Stomach (tissue), 9 donors: ENCODE data around the gene BDH1. TPM values are rescaled to one million over a fixed set of nuclear protein-coding genes. Genes with fewer than 3 reads are reported as not detected.

Source experiments
- DNase-seq, 2 donors: peaks; one replicate each; pipeline versions ENCODE4 v3.0.0 to v3.0.0-alpha.2; 2013 to 2019
- H3K27ac ChIP-seq, 5 donors: fragments of 200-600 bp in 4 of 5; sonication (generic) in 4 of 5; one replicate each; pipeline ENCODE4 v1.5.1; 2013 to 2019; ENCODE audit warnings: mild to moderate bottlenecking in 1 of 5, moderate library complexity in 1 of 5
- H3K27me3 ChIP-seq, 3 donors: fragments of 200-600 bp; sonication (generic); one replicate each; pipeline ENCODE4 v1.5.1; 2017 to 2019; ENCODE audit warnings: mixed run types in 1 of 3
- H3K36me3 ChIP-seq, 4 donors: fragments of 200-600 bp; sonication (generic); 1 replicate in 3 of 4; 2 replicates in 1 of 4; pipeline ENCODE4 v1.5.1; 2016 to 2019
- H3K4me1 ChIP-seq, 4 donors: fragments of 200-600 bp; sonication (generic); one replicate each; pipeline ENCODE4 v1.5.1; 2016 to 2019
- H3K4me3 ChIP-seq, 4 donors: fragments of 200-600 bp; sonication (generic) in 3 of 4; one replicate each; pipeline ENCODE4 v1.5.1; 2016 to 2019; ENCODE audit warnings: mild to moderate bottlenecking in 1 of 4
- H3K9me3 ChIP-seq, 4 donors: fragments of 200-600 bp; sonication (generic); one replicate each; pipeline ENCODE4 v1.5.1; 2016 to 2019
- EP300 ChIP-seq: sonication (generic); formaldehyde crosslinking; IDR thresholded peaks from one replicate; pipeline ENCODE4 v1.6.1; 2017; ENCODE audit warnings: antibody characterized with exemption
- POLR2A ChIP-seq, 4 donors: fragments of 450-650 bp; IDR thresholded peaks; one replicate each; pipeline ENCODE4 v1.6.1; 2016; ENCODE audit warnings: antibody characterized with exemption in 4 of 4, control low read depth in 2 of 4, mild to moderate bottlenecking in 1 of 4, moderate library complexity in 1 of 4
- POLR2AphosphoS5 ChIP-seq, 3 donors: sonication (generic); formaldehyde crosslinking; IDR thresholded peaks; one replicate each; pipeline ENCODE4 v1.6.1; 2016; ENCODE audit warnings: antibody characterized with exemption in 3 of 3
- WGBS, 5 donors: extraction: QIAGEN DNeasy Blood & Tissue Kit in 3 of 5; methylation state at CpG; one replicate each; pipeline versions ENCODE4 v1.1.5 to v1.1.7; 2013 to 2018; 5-methylcytosine and 5-hydroxymethylcytosine counted together
- intact Hi-C: fragments of 100-400 bp; cut with DNase I; formaldehyde crosslinking; loops from one replicate; pipeline ENCODE4 v1.15.1; 2023; ENCODE audit warnings: low total_unique reads
- polyA plus RNA-seq, 3 donors: library from polyadenylated mRNA; stranded (reverse); fragments of 200-250 nt; gene quantifications; one replicate each; pipeline ENCODE4 v1.2.3, GENCODE V29; 2013
- total RNA-seq, 5 donors: library from RNA; depleted of rRNA; stranded (reverse); fragments of >200 nt; gene quantifications; one replicate each; pipeline versions ENCODE4 v1.1.0 to v1.2.3, GENCODE V29; 2014 to 2016
- TF ChIP-seq, protein P1 (sequence below), 7 experiments: fragments of 450-650 bp in 4 of 7; fragments of 200-600 bp in 3 of 7; sonication (generic) in 3 of 7; IDR thresholded peaks; one replicate each; pipeline ENCODE4 v1.5.1; 2016 to 2019; ENCODE audit warnings: antibody characterized with exemption in 7 of 7, control low read depth in 2 of 7, mild to moderate bottlenecking in 1 of 7
- donor health status: healthy with polysubstance abuse.
- donor health status: Bipolar disorder and iron deficiency.
- donor health status: healthy.

Gene BDH1
- total and polyA plus RNA-seq, 8 donors = 3.5 to 128 (median 20.6) TPM

DNA sequence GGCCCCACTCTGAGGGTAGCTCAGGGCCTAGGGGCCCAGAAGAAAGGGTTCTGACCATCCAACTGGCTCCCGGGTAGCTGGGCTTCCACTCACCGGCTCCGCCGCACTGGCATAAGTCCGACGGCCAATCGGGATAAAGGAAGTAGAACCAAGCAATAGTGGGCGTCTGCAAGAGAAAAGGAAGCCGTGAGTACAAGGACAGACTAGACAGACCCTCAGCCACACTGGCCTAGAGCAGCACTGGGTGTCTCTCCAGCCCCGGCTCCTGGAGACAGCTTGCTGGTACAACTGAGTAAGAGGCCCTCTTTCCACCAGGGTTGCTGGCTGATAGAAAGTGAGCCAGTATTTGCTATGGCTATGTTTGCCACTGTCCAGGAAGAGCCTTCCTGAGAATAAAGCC lies 22.4 kb downstream of the BDH1 start:
- intact Hi-C loops = no loop called here
- H3K9me3 ChIP-seq = no peaks in the 10 kb centered on the region
- no peaks in the 10 kb centered on the region for H3K4me1 ChIP-seq
- WGBS, 5 donors = 90 to 98% (median 95%) methylated on average over 10 of the region's 10 CpGs
- DNase-seq = no peak
- TF ChIP-seq POLR2A (IDR thresholded peaks at IDR 0.05) = no peak
- TF ChIP-seq POLR2AphosphoS5 (IDR thresholded peaks at IDR 0.05) = no peak
- TF ChIP-seq, protein P1, sequence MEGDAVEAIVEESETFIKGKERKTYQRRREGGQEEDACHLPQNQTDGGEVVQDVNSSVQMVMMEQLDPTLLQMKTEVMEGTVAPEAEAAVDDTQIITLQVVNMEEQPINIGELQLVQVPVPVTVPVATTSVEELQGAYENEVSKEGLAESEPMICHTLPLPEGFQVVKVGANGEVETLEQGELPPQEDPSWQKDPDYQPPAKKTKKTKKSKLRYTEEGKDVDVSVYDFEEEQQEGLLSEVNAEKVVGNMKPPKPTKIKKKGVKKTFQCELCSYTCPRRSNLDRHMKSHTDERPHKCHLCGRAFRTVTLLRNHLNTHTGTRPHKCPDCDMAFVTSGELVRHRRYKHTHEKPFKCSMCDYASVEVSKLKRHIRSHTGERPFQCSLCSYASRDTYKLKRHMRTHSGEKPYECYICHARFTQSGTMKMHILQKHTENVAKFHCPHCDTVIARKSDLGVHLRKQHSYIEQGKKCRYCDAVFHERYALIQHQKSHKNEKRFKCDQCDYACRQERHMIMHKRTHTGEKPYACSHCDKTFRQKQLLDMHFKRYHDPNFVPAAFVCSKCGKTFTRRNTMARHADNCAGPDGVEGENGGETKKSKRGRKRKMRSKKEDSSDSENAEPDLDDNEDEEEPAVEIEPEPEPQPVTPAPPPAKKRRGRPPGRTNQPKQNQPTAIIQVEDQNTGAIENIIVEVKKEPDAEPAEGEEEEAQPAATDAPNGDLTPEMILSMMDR (IDR thresholded peaks at IDR 0.05) = no peak
- no peak for TF ChIP-seq EP300
- H3K27ac ChIP-seq = no peak overlapping the region
- no peaks in the 10 kb centered on the region for H3K27me3 ChIP-seq
- peaks cover 0 to 48% (median 31%) of the 10 kb centered on the region in 4 donors for H3K36me3 ChIP-seq
- H3K4me3 ChIP-seq = no peak overlapping the region

DNA sequence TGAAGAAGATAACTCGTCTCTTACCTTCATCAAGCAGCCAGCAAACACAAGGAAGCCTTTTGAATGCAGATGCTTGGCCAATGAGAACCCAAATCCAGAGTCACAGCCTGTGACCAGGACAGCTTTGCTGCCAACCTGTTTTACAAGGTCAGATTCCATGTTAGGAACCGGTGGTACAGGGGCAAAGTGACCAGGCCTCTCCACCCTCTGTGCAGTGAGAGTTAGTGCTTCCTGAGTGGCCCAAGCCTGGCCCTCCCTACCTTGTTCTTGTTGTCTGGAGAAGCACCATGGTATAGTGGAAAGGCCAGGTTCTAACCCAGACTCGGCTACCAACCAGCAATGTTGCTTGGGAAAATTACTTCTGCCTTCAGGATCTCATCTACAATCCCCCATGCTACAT lies 23.4 kb downstream of the BDH1 start:
- H3K36me3 ChIP-seq = peaks cover 5 to 50% (median 27%) of the 10 kb centered on the region in 4 donors
- 87 to 96% (median 90%) methylated on average over 3 of the region's 3 CpGs for WGBS, 5 donors
- TF ChIP-seq, protein P1 (IDR thresholded peaks at IDR 0.05) = no peak
- TF ChIP-seq POLR2AphosphoS5 (IDR thresholded peaks at IDR 0.05) = no peak
- TF ChIP-seq EP300 = no peak
- TF ChIP-seq POLR2A (IDR thresholded peaks at IDR 0.05) = no peak

DNA sequence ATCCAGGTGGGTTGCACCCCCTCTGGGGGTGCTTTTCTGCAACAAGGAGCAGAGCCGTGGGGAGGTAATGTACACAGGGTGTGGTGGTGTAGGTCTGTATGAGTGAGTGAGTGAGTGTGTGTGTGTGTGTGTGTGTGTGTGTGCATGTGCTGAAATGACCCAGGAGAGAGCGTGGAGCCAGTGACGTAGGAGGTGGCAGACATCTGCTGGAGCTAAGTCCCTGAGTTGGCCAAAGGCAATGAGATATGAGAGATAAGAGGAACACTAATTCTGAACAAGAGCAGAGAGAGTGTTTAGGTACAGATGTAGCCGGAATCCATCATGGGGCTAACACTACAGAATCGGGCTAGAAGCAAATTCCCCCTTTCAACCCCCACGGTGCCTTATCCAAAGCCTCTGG lies 27.6 kb downstream of the BDH1 start:
- Histone ChIP-seq H3K27me3 (no peaks in the 10 kb centered on the region), H3K4me1 (peaks cover under 1 to 5% (median 2%) of the 10 kb centered on the region in 4 donors), H3K36me3 (peaks cover 5 to 73% (median 39%) of the 10 kb centered on the region in 4 donors), H3K27ac (no peak overlapping the region), H3K9me3 (no peaks in the 10 kb centered on the region), H3K4me3 (no peak overlapping the region)
- peak in 1 of 2 donors; percentile 59 for DNase-seq
- 69 to 84% (median 76%) methylated on average over 6 of the region's 6 CpGs for WGBS, 5 donors
- intact Hi-C loops = no loop called here
- TF ChIP-seq POLR2A (IDR thresholded peaks at IDR 0.05) (no peak), POLR2AphosphoS5 (IDR thresholded peaks at IDR 0.05) (no peak), EP300 (no peak)
- TF ChIP-seq, protein P1 (IDR thresholded peaks at IDR 0.05) = no peak

More for the DNA sequence above, 23.4 kb downstream of the BDH1 start:
- no peaks in the 10 kb centered on the region for H3K27me3 ChIP-seq
- H3K4me1 ChIP-seq = no peaks in the 10 kb centered on the region
- intact Hi-C loops = no loop called here
- no peaks in the 10 kb centered on the region for H3K9me3 ChIP-seq
- H3K4me3 ChIP-seq = no peak overlapping the region
- no peak overlapping the region for H3K27ac ChIP-seq
- no peak for DNase-seq

DNA sequence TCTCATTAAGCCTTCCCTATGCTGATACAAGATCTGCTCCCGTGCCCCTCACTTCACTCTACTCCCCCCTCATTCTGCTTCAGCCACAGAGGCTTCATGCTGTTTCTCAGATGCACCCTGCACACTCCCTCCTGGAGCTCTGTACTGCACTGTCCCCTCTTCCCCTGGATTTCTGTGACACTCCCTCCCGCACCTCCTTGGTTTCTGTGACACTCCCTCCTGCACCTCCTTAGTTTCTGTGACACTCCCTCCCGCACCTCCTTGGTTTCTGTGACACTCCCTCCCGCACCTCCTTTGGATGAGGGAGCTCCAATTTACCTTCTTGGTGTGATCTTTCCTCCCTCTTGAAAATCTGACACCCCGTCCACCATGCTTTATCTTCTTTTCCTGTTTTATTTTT lies 28.2 kb downstream of the BDH1 start:
- H3K4me1 ChIP-seq = peaks cover 6 to 12% (median 8%) of the 10 kb centered on the region in 4 donors
- H3K36me3 ChIP-seq = peaks cover 5 to 67% (median 36%) of the 10 kb centered on the region in 4 donors
- WGBS, 5 donors = 90 to 97% (median 94%) methylated on average over 5 of the region's 5 CpGs
- H3K27ac ChIP-seq = no peak overlapping the region
- DNase-seq = no peak
- intact Hi-C loops = no loop called here
- H3K4me3 ChIP-seq = no peak overlapping the region
- H3K9me3 ChIP-seq = no peaks in the 10 kb centered on the region
- TF ChIP-seq, protein P1 (IDR thresholded peaks at IDR 0.05) = no peak
- TF ChIP-seq POLR2AphosphoS5 (IDR thresholded peaks at IDR 0.05) = no peak
- TF ChIP-seq EP300 = no peak
- TF ChIP-seq POLR2A (IDR thresholded peaks at IDR 0.05) = no peak
- H3K27me3 ChIP-seq = no peaks in the 10 kb centered on the region
